Panc1 (cell line): ENCODE measurements around the gene LDB2. TPM values are rescaled to one million over a fixed set of nuclear protein-coding genes. Genes with fewer than 3 reads are reported as not detected.

Experiments used
- ATAC-seq: fragments of 200-7000 bp; cut with Tn5 transposase; 2 replicates; pipeline ENCODE4 v1.9.1; 2020; ENCODE audit warnings: mild to moderate bottlenecking, moderate library complexity
- BruUV-seq: library from RNA; stranded (reverse); fragments of 400-500 nt; replicated peaks from 2 replicates; lab custom pipeline; 2021; lab: Mats Ljungman, UMichigan
- CTCF ChIA-PET: fragments of 300-600 bp; sonication (Branson Sonifier 250); formaldehyde crosslinking; loops from one replicate; lab custom pipeline; 2022; ENCODE audit warnings: antibody characterized with exemption; lab: Charles Lee
- POLR2A ChIA-PET: fragments of 300-600 bp; sonication (Branson Sonifier 250); formaldehyde crosslinking; loops from one replicate; lab custom pipeline; 2022; ENCODE audit warnings: antibody characterized with exemption; lab: Charles Lee
- DNase-seq: peaks from one replicate; pipeline ENCODE4 v3.0.0-alpha.2; 2010; ENCODE audit warnings: low read depth, low spot score
- H3K27ac ChIP-seq: 2 replicates; pipeline ENCODE4 v1.5.1; 2011; ENCODE audit warnings: mild to moderate bottlenecking, low read length, inconsistent platforms
- H3K27me3 ChIP-seq: fragments of 200-500 bp; sonication (Bioruptor generic); 2 replicates; pipeline ENCODE4 v1.6.0; 2014; ENCODE audit warnings: low read length, inconsistent platforms; ENCODE audit not compliant: control insufficient read depth, insufficient read depth
- H3K36me3 ChIP-seq: fragments of 200-500 bp; sonication (Bioruptor generic); 2 replicates; pipeline ENCODE4 v1.5.1; 2014; ENCODE audit warnings: inconsistent platforms, mild to moderate bottlenecking, low read length, moderate library complexity; ENCODE audit not compliant: control insufficient read depth, insufficient read depth
- H3K4me1 ChIP-seq: 2 replicates; pipeline ENCODE4 v1.5.1; 2011; ENCODE audit warnings: inconsistent platforms, mild to moderate bottlenecking, low read length, moderate library complexity; ENCODE audit not compliant: control insufficient read depth, insufficient read depth
- H3K4me3 ChIP-seq, 2 experiments: 2 replicates each; pipeline ENCODE4 v1.5.1; 2011 to 2012; ENCODE audit warnings: low read depth in 2 of 2, low read length in 2 of 2, mild to moderate bottlenecking in 2 of 2, inconsistent platforms in 1 of 2, moderate library complexity in 1 of 2
- H3K9me3 ChIP-seq: fragments of 200-500 bp; sonication (Bioruptor generic); 2 replicates; pipeline ENCODE4 v1.5.1; 2014; ENCODE audit warnings: low read depth, mild to moderate bottlenecking, inconsistent platforms, low read length, moderate library complexity; ENCODE audit not compliant: control insufficient read depth, insufficient read depth
- POLR2AphosphoS5 ChIP-seq: IDR thresholded peaks from 2 replicates; pipeline ENCODE4 v1.6.1; 2012; ENCODE audit warnings: mild to moderate bottlenecking, low read depth, low read length, moderate library complexity
- SIN3A ChIP-seq: IDR thresholded peaks from 2 replicates; pipeline ENCODE4 v1.6.1; 2012; ENCODE audit warnings: low read depth, mild to moderate bottlenecking, low read length, moderate library complexity, borderline replicate concordance; ENCODE audit not compliant: insufficient read depth
- TCF7L2 ChIP-seq: IDR thresholded peaks from 2 replicates; pipeline ENCODE4 v1.6.1; 2011; ENCODE audit warnings: mild to moderate bottlenecking, low read depth, low read length, inconsistent platforms
- in situ Hi-C: cut with HindIII; loops from 2 replicates; pipeline ENCODE4 v1.10.0; 2016; ENCODE audit warnings: low sequenced_read_pairs, low pct_unique_long_range_greater_than_20kb
- intact Hi-C: fragments of 100-400 bp; cut with micrococcal nuclease; formaldehyde crosslinking; loops from one replicate; pipeline ENCODE4 v1.10.0; 2022; ENCODE audit not compliant: unreplicated experiment
- total RNA-seq: library from RNA; stranded (reverse); gene quantifications from one replicate; pipeline ENCODE4 v1.2.1, GENCODE V29; 2021; ENCODE audit not compliant: unreplicated experiment
- TF ChIP-seq, protein P1 (sequence below): fragments of 450-650 bp; IDR thresholded peaks from 2 replicates; pipeline ENCODE4 v1.5.1; 2017; ENCODE audit warnings: mild to moderate bottlenecking
- TF ChIP-seq, protein P2 (sequence below), 2 experiments: IDR thresholded peaks; 2 replicates each; pipeline ENCODE4 v1.6.1; 2011 to 2012; ENCODE audit warnings: low read depth in 2 of 2, control low read depth in 1 of 2, low read length in 1 of 2, mild to moderate bottlenecking in 1 of 2, moderate library complexity in 1 of 2; ENCODE audit not compliant: insufficient read depth in 1 of 2

The LDB2 gene
- total RNA-seq, 1 experiment from 2014 or later: not detected

DNA sequence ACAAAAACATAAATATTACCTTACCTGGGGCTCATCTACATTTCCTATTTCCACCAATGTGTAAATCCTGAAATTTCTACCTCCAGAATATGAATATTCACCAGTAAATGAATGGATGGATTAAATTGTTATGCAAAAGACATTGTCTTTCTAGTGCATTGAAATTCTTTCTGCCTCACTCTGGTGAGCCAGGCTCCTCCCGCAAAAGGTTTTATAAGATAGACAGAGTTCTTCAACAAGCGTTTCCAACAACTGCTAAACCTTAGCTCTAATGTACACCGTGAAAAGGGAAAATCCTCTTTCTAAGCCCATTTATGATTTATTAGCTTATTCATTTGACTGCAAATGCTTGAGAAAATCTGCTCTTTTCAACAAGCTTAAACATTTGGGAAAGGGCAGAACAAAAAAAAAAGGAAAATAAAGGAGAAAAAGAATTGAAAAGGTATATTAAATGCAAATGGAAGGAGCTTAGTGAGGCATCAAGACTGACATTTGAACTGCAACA, 72.0 kb downstream of the LDB2 start:
- intact Hi-C loops: no loop called here
- no peaks in the 10 kb centered on the region for H3K36me3 ChIP-seq
- no peak overlapping the region for H3K4me3 ChIP-seq
- in situ Hi-C loops: no loop called here
- POLR2A ChIA-PET: no interaction called here
- no peaks in the 10 kb centered on the region for H3K27me3 ChIP-seq
- CTCF ChIA-PET: no interaction called here
- H3K27ac ChIP-seq: no peak overlapping the region
- no peaks in the 10 kb centered on the region for H3K4me1 ChIP-seq
- no peak for DNase-seq
- no TSS peak for BruUV-seq
- ATAC-seq: no peak
- TF ChIP-seq POLR2AphosphoS5 (no peak), TCF7L2 (no peak)
- TF ChIP-seq, protein P1, sequence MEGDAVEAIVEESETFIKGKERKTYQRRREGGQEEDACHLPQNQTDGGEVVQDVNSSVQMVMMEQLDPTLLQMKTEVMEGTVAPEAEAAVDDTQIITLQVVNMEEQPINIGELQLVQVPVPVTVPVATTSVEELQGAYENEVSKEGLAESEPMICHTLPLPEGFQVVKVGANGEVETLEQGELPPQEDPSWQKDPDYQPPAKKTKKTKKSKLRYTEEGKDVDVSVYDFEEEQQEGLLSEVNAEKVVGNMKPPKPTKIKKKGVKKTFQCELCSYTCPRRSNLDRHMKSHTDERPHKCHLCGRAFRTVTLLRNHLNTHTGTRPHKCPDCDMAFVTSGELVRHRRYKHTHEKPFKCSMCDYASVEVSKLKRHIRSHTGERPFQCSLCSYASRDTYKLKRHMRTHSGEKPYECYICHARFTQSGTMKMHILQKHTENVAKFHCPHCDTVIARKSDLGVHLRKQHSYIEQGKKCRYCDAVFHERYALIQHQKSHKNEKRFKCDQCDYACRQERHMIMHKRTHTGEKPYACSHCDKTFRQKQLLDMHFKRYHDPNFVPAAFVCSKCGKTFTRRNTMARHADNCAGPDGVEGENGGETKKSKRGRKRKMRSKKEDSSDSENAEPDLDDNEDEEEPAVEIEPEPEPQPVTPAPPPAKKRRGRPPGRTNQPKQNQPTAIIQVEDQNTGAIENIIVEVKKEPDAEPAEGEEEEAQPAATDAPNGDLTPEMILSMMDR: no peak
- TF ChIP-seq, protein P2, sequence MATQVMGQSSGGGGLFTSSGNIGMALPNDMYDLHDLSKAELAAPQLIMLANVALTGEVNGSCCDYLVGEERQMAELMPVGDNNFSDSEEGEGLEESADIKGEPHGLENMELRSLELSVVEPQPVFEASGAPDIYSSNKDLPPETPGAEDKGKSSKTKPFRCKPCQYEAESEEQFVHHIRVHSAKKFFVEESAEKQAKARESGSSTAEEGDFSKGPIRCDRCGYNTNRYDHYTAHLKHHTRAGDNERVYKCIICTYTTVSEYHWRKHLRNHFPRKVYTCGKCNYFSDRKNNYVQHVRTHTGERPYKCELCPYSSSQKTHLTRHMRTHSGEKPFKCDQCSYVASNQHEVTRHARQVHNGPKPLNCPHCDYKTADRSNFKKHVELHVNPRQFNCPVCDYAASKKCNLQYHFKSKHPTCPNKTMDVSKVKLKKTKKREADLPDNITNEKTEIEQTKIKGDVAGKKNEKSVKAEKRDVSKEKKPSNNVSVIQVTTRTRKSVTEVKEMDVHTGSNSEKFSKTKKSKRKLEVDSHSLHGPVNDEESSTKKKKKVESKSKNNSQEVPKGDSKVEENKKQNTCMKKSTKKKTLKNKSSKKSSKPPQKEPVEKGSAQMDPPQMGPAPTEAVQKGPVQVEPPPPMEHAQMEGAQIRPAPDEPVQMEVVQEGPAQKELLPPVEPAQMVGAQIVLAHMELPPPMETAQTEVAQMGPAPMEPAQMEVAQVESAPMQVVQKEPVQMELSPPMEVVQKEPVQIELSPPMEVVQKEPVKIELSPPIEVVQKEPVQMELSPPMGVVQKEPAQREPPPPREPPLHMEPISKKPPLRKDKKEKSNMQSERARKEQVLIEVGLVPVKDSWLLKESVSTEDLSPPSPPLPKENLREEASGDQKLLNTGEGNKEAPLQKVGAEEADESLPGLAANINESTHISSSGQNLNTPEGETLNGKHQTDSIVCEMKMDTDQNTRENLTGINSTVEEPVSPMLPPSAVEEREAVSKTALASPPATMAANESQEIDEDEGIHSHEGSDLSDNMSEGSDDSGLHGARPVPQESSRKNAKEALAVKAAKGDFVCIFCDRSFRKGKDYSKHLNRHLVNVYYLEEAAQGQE (IDR thresholded peaks at IDR 0.05; ENCODE audit: insufficient read depth in 1 of 2, low read depth in 2 of 2, low read length in 1 of 2): no peak
- H3K9me3 ChIP-seq: no peaks in the 10 kb centered on the region

DNA sequence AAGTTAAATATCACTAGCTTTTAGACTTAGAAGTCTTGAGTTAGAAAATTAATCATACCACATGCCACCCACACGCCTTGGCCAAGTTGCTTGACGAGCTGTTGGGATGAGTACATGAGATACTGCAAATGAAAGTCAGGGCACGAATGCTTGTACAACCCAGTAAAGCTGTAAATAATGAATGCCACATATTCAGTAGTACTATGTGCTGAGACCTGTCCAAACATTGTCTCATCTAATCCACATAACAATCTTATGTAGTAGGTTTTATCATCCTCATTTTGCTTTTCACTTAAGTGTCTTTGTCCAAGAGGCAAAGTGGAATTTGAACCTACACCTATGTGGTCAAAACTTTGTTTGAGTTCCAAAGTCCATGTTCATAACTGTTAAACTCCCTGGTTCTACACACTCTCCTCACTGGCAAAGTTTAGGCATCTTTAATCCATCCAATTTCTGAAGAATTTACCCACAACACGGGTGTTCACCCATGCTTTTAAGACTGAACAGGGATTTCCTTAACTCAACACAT, 74.1 kb downstream of the LDB2 start:
- ATAC-seq (no peak), DNase-seq (no peak)
- no TSS peak for BruUV-seq
- ChIA-PET CTCF (no interaction called here), POLR2A (no interaction called here)
- H3K36me3 ChIP-seq: no peaks in the 10 kb centered on the region
- H3K4me3 ChIP-seq: no peak overlapping the region
- H3K9me3 ChIP-seq: no peaks in the 10 kb centered on the region
- H3K4me1 ChIP-seq: no peaks in the 10 kb centered on the region
- intact Hi-C loops: no loop called here
- no peak overlapping the region for H3K27ac ChIP-seq
- TF ChIP-seq, protein P1: no peak
- TF ChIP-seq, protein P2 (IDR thresholded peaks at IDR 0.05; ENCODE audit: insufficient read depth in 1 of 2, low read depth in 2 of 2, low read length in 1 of 2): no peak
- TF ChIP-seq TCF7L2: no peak
- no peak for TF ChIP-seq SIN3A
- TF ChIP-seq POLR2AphosphoS5: no peak
- in situ Hi-C loops: no loop called here
- H3K27me3 ChIP-seq: no peaks in the 10 kb centered on the region
